GM23248 (cell line): Measurements from ENCODE around the gene RGL1. TPM values are rescaled to one million over a fixed set of nuclear protein-coding genes. Genes with fewer than 3 reads are reported as not detected.

Source experiments
- DNase-seq: peaks from one replicate; pipeline ENCODE4 v3.0.0-alpha.2; 2015
- H2AFZ ChIP-seq: fragments of 200-600 bp; sonication (generic); 2 replicates; pipeline ENCODE4 v1.6.1; 2016; ENCODE audit warnings: antibody characterized with exemption
- H3F3A ChIP-seq: fragments of 200-600 bp; sonication (generic); 2 replicates; pipeline ENCODE4 v1.6.1; 2016; ENCODE audit warnings: mild to moderate bottlenecking, antibody characterized with exemption, mixed run types; ENCODE audit not compliant: insufficient read depth
- H3K27ac ChIP-seq: fragments of 200-600 bp; sonication (generic); 2 replicates; pipeline ENCODE4 v1.5.1; 2016; ENCODE audit warnings: mild to moderate bottlenecking
- H3K27me3 ChIP-seq: fragments of 200-600 bp; sonication (generic); replicated peaks from 2 replicates; pipeline ENCODE4 v1.6.1; 2016; ENCODE audit warnings: mild to moderate bottlenecking; ENCODE audit not compliant: insufficient read depth
- H3K36me3 ChIP-seq: fragments of 200-600 bp; sonication (generic); 2 replicates; pipeline ENCODE4 v1.6.1; 2016; ENCODE audit warnings: low read depth, mild to moderate bottlenecking
- H3K4me1 ChIP-seq: fragments of 200-600 bp; sonication (generic); 2 replicates; pipeline ENCODE4 v1.6.1; 2016; ENCODE audit warnings: mild to moderate bottlenecking; ENCODE audit not compliant: insufficient read depth
- H3K4me2 ChIP-seq: fragments of 200-600 bp; sonication (generic); one replicate; pipeline ENCODE4 v1.6.1; 2016; ENCODE audit warnings: mild to moderate bottlenecking; ENCODE audit not compliant: unreplicated experiment
- H3K4me3 ChIP-seq: fragments of 200-600 bp; sonication (generic); 2 replicates; pipeline ENCODE4 v1.5.1; 2016; ENCODE audit warnings: mild to moderate bottlenecking
- H3K79me2 ChIP-seq: fragments of 200-600 bp; sonication (generic); 2 replicates; pipeline ENCODE4 v1.6.1; 2016; ENCODE audit warnings: mild to moderate bottlenecking; ENCODE audit not compliant: insufficient read depth
- H3K9ac ChIP-seq: fragments of 200-600 bp; sonication (generic); 2 replicates; pipeline ENCODE4 v1.6.1; 2016; ENCODE audit warnings: mild to moderate bottlenecking
- H3K9me2 ChIP-seq: fragments of 200-600 bp; sonication (generic); 2 replicates; pipeline ENCODE4 v1.6.1; 2016; ENCODE audit warnings: mixed run types, mild to moderate bottlenecking, moderate library complexity; ENCODE audit not compliant: insufficient read depth
- H3K9me3 ChIP-seq: fragments of 200-600 bp; sonication (generic); one replicate; pipeline ENCODE4 v1.6.1; 2017; ENCODE audit warnings: low read depth
- H4K20me1 ChIP-seq: fragments of 200-600 bp; sonication (generic); 2 replicates; pipeline ENCODE4 v1.6.0; 2016; ENCODE audit not compliant: insufficient read depth
- EZH2 ChIP-seq: fragments of 200-600 bp; sonication (generic); IDR thresholded peaks from 2 replicates; pipeline ENCODE4 v1.6.1; 2018; ENCODE audit warnings: antibody characterized with exemption, mild to moderate bottlenecking; ENCODE audit not compliant: insufficient read depth, poor library complexity, severe bottlenecking
- EZH2phosphoT487 ChIP-seq: fragments of 200-600 bp; sonication (generic); IDR thresholded peaks from 2 replicates; pipeline ENCODE4 v1.6.1; 2018; ENCODE audit warnings: antibody characterized with exemption, moderate library complexity, mild to moderate bottlenecking, low read depth; ENCODE audit not compliant: insufficient read depth
- WGBS, 2 experiments: methylation state at CpG; one replicate each; pipeline ENCODE4 v1.1.6; 2015 to 2017; ENCODE audit warnings: low lambda C conversion rate in 2 of 2, low coverage in 1 of 2; ENCODE audit errors: missing lambda C conversion rate in 2 of 2; 5-methylcytosine and 5-hydroxymethylcytosine counted together
- in situ Hi-C: fragments of 300-500 bp; cut with MboI; formaldehyde crosslinking; loops from 2 replicates; pipeline ENCODE4 v1.15.0; 2020
- polyA plus RNA-seq: library from polyadenylated mRNA; unstranded; fragments of >200 nt; fragmentation: Nextera tagmentation; extraction: Ambion mirVana; gene quantifications from 2 replicates; pipeline ENCODE4 v1.2.1, GENCODE V29; 2016
- total RNA-seq: library from RNA; depleted of rRNA; stranded (reverse); fragments of >200 nt; shearing (Covaris generic); gene quantifications from 2 replicates; pipeline ENCODE4 v1.2.3, GENCODE V29; 2014

RGL1 gene
- total and polyA plus RNA-seq, 2 experiments from 2014 or later: 9.4 to 13.4 TPM

GRCh38 chr1:183898610-183899009 lies 93.7 kb downstream of the RGL1 start:
- Histone ChIP-seq H3K9me2 (no peaks in the 10 kb centered on the region), H3F3A (no peaks in the 10 kb centered on the region), H2AFZ (no peak overlapping the region), H3K4me1 (no peaks in the 10 kb centered on the region), H4K20me1 (no peaks in the 10 kb centered on the region), H3K4me3 (no peak overlapping the region), H3K79me2 (no peaks in the 10 kb centered on the region), H3K27me3 (no peaks in the 10 kb centered on the region), H3K27ac (no peak overlapping the region), H3K9ac (no peak overlapping the region), H3K36me3 (0 out of 2 replicates have a peak, but pooled peaks cover 4% of the 10 kb centered on the region), H3K4me2 (no peak overlapping the region), H3K9me3 (no peaks in the 10 kb centered on the region)
- no peak for DNase-seq
- TF ChIP-seq EZH2phosphoT487: no peak
- no peak for TF ChIP-seq EZH2
- in situ Hi-C loops: no loop called here
- WGBS, 2 experiments: 73 to 74% methylated on average over 2 of the region's 2 CpGs

- DNase-seq: no peak
- Histone ChIP-seq H3K9me3 (no peaks in the 10 kb centered on the region), H3K9ac (no peak overlapping the region), H2AFZ (no peak overlapping the region), H3K9me2 (no peaks in the 10 kb centered on the region), H3K79me2 (no peaks in the 10 kb centered on the region), H3K36me3 (0 out of 2 replicates have a peak, but pooled peaks cover 7% of the 10 kb centered on the region), H3K27me3 (no peaks in the 10 kb centered on the region), H3K27ac (no peak overlapping the region), H3K4me2 (no peak overlapping the region), H3K4me3 (no peak overlapping the region), H3F3A (no peaks in the 10 kb centered on the region), H4K20me1 (no peaks in the 10 kb centered on the region), H3K4me1 (no peaks in the 10 kb centered on the region)
- no peak for TF ChIP-seq EZH2phosphoT487
- no peak for TF ChIP-seq EZH2
- WGBS, 2 experiments: 64 to 67% methylated on average over 1 of the region's 1 CpG
- in situ Hi-C loops: no loop called here
Observed at GRCh38 chr1:183901748-183902330, 96.9 kb downstream of the RGL1 start.

GRCh38 chr1:183903101-183903500 lies 98.2 kb downstream of the RGL1 start:
- Histone ChIP-seq H3K36me3 (0 out of 2 replicates have a peak, but pooled peaks cover 7% of the 10 kb centered on the region), H4K20me1 (no peaks in the 10 kb centered on the region), H3K79me2 (no peaks in the 10 kb centered on the region), H3K27me3 (no peaks in the 10 kb centered on the region), H3K4me1 (no peaks in the 10 kb centered on the region), H3K9me3 (no peaks in the 10 kb centered on the region), H3K9ac (no peak overlapping the region), H3K9me2 (no peaks in the 10 kb centered on the region), H3K4me2 (no peak overlapping the region), H3F3A (no peaks in the 10 kb centered on the region), H3K27ac (no peak overlapping the region), H3K4me3 (no peak overlapping the region), H2AFZ (no peak overlapping the region)
- WGBS, 2 experiments: 91 to 95% methylated on average over 5 of the region's 5 CpGs
- no peak for TF ChIP-seq EZH2phosphoT487
- TF ChIP-seq EZH2: no peak
- in situ Hi-C loops: no loop called here
- DNase-seq: no peak

GRCh38 chr1:183905508-183906113 lies 100.7 kb downstream of the RGL1 start:
- no peaks in the 10 kb centered on the region for H3K27me3 ChIP-seq
- H3F3A ChIP-seq: no peaks in the 10 kb centered on the region
- no peaks in the 10 kb centered on the region for H3K9me2 ChIP-seq
- no peak overlapping the region for H3K4me2 ChIP-seq
- H3K9ac ChIP-seq: no peak overlapping the region
- H3K79me2 ChIP-seq: no peaks in the 10 kb centered on the region
- 83 to 87% methylated on average over 6 of the region's 6 CpGs for WGBS, 2 experiments
- DNase-seq: no peak
- peaks cover 9% of the 10 kb centered on the region; the same call in 1 of the 2 replicates for H3K36me3 ChIP-seq
- no peaks in the 10 kb centered on the region for H4K20me1 ChIP-seq
- H3K9me3 ChIP-seq: no peaks in the 10 kb centered on the region
- H3K27ac ChIP-seq: no peak overlapping the region
- in situ Hi-C loops: no loop called here
- H2AFZ ChIP-seq: no peak overlapping the region
- no peak for TF ChIP-seq EZH2
- TF ChIP-seq EZH2phosphoT487: no peak
- H3K4me1 ChIP-seq: no peaks in the 10 kb centered on the region
- H3K4me3 ChIP-seq: no peak overlapping the region
